ENCODE results near the gene C17orf107.
"Not testable (repeated sequence)": the region's sequence is repeated elsewhere in the genome, so short reads cannot be mapped to it uniquely, and the experiment has no call there.

The C17orf107 gene

GRCh38 chr17:4897198-4897687 lies 2.1 kb upstream of the C17orf107 start:
- no peak for FAIRE-seq

GRCh38 chr17:4897785-4898184 lies 1.6 kb upstream of the C17orf107 start:
- DNase-seq (ENCODE audit: extremely low spot score, insufficient read length, low read depth) = no peak
- FAIRE-seq = no peak

More at GRCh38 chr17:4897198-4897687, 2.1 kb upstream of the C17orf107 start:
- no peak for DNase-seq (ENCODE audit: extremely low spot score, insufficient read length, low read depth)

GRCh38 chr17:4898351-4898750 lies 985 bp upstream of the C17orf107 start:
- FAIRE-seq = no peak
- no peak for DNase-seq (ENCODE audit: extremely low spot score, insufficient read length, low read depth)

GRCh38 chr17:4898927-4899326 lies 409 bp upstream of the C17orf107 start:
- no peak for DNase-seq (ENCODE audit: extremely low spot score, insufficient read length, low read depth)
- no peak for FAIRE-seq

GRCh38 chr17:4900231-4901107 lies 1.1 kb downstream of the C17orf107 start:
- DNase-seq (ENCODE audit: extremely low spot score, insufficient read length, low read depth) (no peak), FAIRE-seq (peak; percentile 24)

- no peak for FAIRE-seq
- DNase-seq (ENCODE audit: extremely low spot score, insufficient read length, low read depth) = no peak
Observed at GRCh38 chr17:4901108-4901647, 1.8 kb downstream of the C17orf107 start.

GRCh38 chr17:4901648-4902344 lies 2.5 kb downstream of the C17orf107 start:
- no peak for FAIRE-seq
- DNase-seq (ENCODE audit: extremely low spot score, insufficient read length, low read depth) = no peak

- no peak for FAIRE-seq
- DNase-seq (ENCODE audit: extremely low spot score, insufficient read length, low read depth) = no peak
Observed at GRCh38 chr17:4902540-4902939, 3.2 kb downstream of the C17orf107 start.

GRCh38 chr17:4903051-4903818 lies 3.9 kb downstream of the C17orf107 start, which contains the start of gene CHRNE:
Gene CHRNE, minus strand, starts transcription at chr17:4903098. Its CDS starts 35 bp downstream, at chr17:4903063.
- DNase-seq (ENCODE audit: extremely low spot score, insufficient read length, low read depth) (no peak), FAIRE-seq (peak; percentile 90)

- DNase-seq (ENCODE audit: extremely low spot score, insufficient read length, low read depth); FAIRE-seq: not testable (repeated sequence)
Observed at GRCh38 chr17:4906642-4907041, 7.3 kb downstream of the C17orf107 start.

GRCh38 chr17:4908301-4908700 lies 9.0 kb downstream of the C17orf107 start:
- no peak for DNase-seq (ENCODE audit: extremely low spot score, insufficient read length, low read depth)
- FAIRE-seq = no peak

GRCh38 chr17:4908711-4909496 lies 9.6 kb downstream of the C17orf107 start:
- DNase-seq (ENCODE audit: extremely low spot score, insufficient read length, low read depth) (peak; percentile 67), FAIRE-seq (peak; percentile 92)

GRCh38 chr17:4913994-4914393 lies 14.7 kb downstream of the C17orf107 start:
- DNase-seq (ENCODE audit: extremely low spot score, insufficient read length, low read depth) = no peak
- FAIRE-seq = no peak

GRCh38 chr17:4914551-4914950 lies 15.2 kb downstream of the C17orf107 start:
- not testable (repeated sequence) for FAIRE-seq; DNase-seq (ENCODE audit: extremely low spot score, insufficient read length, low read depth)

- FAIRE-seq (no peak), DNase-seq (ENCODE audit: extremely low spot score, insufficient read length, low read depth) (no peak)
Observed at GRCh38 chr17:4919511-4920047, 20.2 kb downstream of the C17orf107 start.

GRCh38 chr17:4920351-4921048 lies 21.2 kb downstream of the C17orf107 start:
- FAIRE-seq (no peak), DNase-seq (ENCODE audit: extremely low spot score, insufficient read length, low read depth) (no peak)

GRCh38 chr17:4921320-4921719 lies 22.0 kb downstream of the C17orf107 start:
- no peak for FAIRE-seq

More at GRCh38 chr17:4921320-4921719, 22.0 kb downstream of the C17orf107 start:
- DNase-seq (ENCODE audit: extremely low spot score, insufficient read length, low read depth) = no peak
